ENCODE measurements around the gene SEMA4C.

GRCh38 chr2:96874198-96874831 lies 4.4 kb upstream of the SEMA4C start:
- no peak for TF ChIP-seq CTCF (IDR thresholded peaks at IDR 0.05)
- no peak for TF ChIP-seq EP300 (IDR thresholded peaks at IDR 0.05)
- TF ChIP-seq POLR2A (IDR thresholded peaks at IDR 0.05; ENCODE audit: low read depth) = no peak
- TF ChIP-seq POLR2AphosphoS5 (IDR thresholded peaks at IDR 0.05) = no peak
